Measurements from ENCODE around the gene NUTM1.

DNA sequence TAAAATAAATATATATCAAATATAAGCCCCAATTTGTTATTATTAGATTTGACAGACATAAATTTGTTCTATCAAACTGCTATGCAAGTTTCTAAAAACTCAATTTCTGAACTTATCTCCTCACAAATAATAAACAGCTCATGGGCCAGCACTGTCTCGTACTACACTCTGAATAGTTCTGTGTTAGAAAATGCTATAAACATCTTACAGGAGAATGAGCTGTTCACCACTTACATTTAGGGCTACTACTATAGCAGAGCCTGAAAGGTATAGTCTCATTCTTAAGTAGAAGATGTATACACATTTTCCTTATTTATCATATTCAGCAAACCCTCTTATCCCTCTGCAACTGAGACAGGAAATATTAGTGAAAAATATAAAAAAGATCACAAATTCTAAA, 18.2 kb upstream of the NUTM1 start:
- TF ChIP-seq, protein P1, sequence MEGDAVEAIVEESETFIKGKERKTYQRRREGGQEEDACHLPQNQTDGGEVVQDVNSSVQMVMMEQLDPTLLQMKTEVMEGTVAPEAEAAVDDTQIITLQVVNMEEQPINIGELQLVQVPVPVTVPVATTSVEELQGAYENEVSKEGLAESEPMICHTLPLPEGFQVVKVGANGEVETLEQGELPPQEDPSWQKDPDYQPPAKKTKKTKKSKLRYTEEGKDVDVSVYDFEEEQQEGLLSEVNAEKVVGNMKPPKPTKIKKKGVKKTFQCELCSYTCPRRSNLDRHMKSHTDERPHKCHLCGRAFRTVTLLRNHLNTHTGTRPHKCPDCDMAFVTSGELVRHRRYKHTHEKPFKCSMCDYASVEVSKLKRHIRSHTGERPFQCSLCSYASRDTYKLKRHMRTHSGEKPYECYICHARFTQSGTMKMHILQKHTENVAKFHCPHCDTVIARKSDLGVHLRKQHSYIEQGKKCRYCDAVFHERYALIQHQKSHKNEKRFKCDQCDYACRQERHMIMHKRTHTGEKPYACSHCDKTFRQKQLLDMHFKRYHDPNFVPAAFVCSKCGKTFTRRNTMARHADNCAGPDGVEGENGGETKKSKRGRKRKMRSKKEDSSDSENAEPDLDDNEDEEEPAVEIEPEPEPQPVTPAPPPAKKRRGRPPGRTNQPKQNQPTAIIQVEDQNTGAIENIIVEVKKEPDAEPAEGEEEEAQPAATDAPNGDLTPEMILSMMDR (IDR thresholded peaks at IDR 0.05; ENCODE audit: poor library complexity) = no peak
- no peak for TF ChIP-seq EZH2phosphoT487 (IDR thresholded peaks at IDR 0.05; ENCODE audit: low read depth, severe bottlenecking, unreplicated experiment)
- TF ChIP-seq EZH2 (IDR thresholded peaks at IDR 0.05; ENCODE audit: borderline replicate concordance) = no peak
